H9 (cell line): ENCODE data around the gene COL8A1. TPM values are rescaled to one million over a fixed set of nuclear protein-coding genes. Genes with fewer than 3 reads are reported as not detected.

Experiments
- DNase-seq: peaks from one replicate; pipeline ENCODE4 v3.0.0-alpha.2; 2017
- H2AFZ ChIP-seq: one replicate; pipeline ENCODE4 v1.6.1; 2013; ENCODE audit warnings: mild to moderate bottlenecking, low read length, control low read depth, moderate library complexity
- H2AK5ac ChIP-seq: 2 replicates; pipeline ENCODE4 v1.6.1; 2013; ENCODE audit warnings: low read length, control low read depth, mixed read lengths; ENCODE audit not compliant: insufficient read length
- H2BK120ac ChIP-seq: one replicate; pipeline ENCODE4 v1.6.1; 2013; ENCODE audit warnings: low read depth, mild to moderate bottlenecking, low read length, control low read depth, inconsistent platforms; ENCODE audit not compliant: poor library complexity, severe bottlenecking
- H2BK12ac ChIP-seq: 2 replicates; pipeline ENCODE4 v1.6.1; 2013; ENCODE audit warnings: low read length, control low read depth, mixed read lengths, low read depth; ENCODE audit not compliant: insufficient read length
- H2BK15ac ChIP-seq: 2 replicates; pipeline ENCODE4 v1.6.1; 2013; ENCODE audit warnings: low read depth, low read length, control low read depth
- H2BK20ac ChIP-seq: one replicate; pipeline ENCODE4 v1.6.1; 2013; ENCODE audit warnings: low read depth, mild to moderate bottlenecking, low read length, control low read depth, inconsistent platforms; ENCODE audit not compliant: poor library complexity, severe bottlenecking
- H2BK5ac ChIP-seq: 2 replicates; pipeline ENCODE4 v1.6.1; 2013; ENCODE audit warnings: low read length, control low read depth, mixed read lengths; ENCODE audit not compliant: insufficient read length
- H3K14ac ChIP-seq: 2 replicates; pipeline ENCODE4 v1.6.1; 2013; ENCODE audit warnings: low read length, control low read depth; ENCODE audit not compliant: insufficient read depth
- H3K18ac ChIP-seq: 2 replicates; pipeline ENCODE4 v1.6.1; 2013; ENCODE audit warnings: low read depth, mild to moderate bottlenecking, mixed read lengths, low read length, control low read depth; ENCODE audit not compliant: insufficient read length
- H3K23ac ChIP-seq: 2 replicates; pipeline ENCODE4 v1.6.1; 2013; ENCODE audit warnings: low read length, control low read depth, mixed read lengths, low read depth; ENCODE audit not compliant: insufficient read length
- H3K23me2 ChIP-seq: 2 replicates; pipeline ENCODE4 v1.6.1; 2013; ENCODE audit warnings: low read depth, mild to moderate bottlenecking, mixed read lengths, low read length, control low read depth; ENCODE audit not compliant: insufficient read length, poor library complexity, severe bottlenecking
- H3K27ac ChIP-seq: 2 replicates; pipeline ENCODE4 v1.5.1; 2013; ENCODE audit warnings: low read length, control low read depth, mixed read lengths, low read depth; ENCODE audit not compliant: insufficient read length
- H3K27me3 ChIP-seq: 2 replicates; pipeline ENCODE4 v1.6.1; 2013; ENCODE audit warnings: low read length, control low read depth, inconsistent platforms; ENCODE audit not compliant: insufficient read depth
- H3K4ac ChIP-seq: 2 replicates; pipeline ENCODE4 v1.6.1; 2013; ENCODE audit warnings: low read depth, mild to moderate bottlenecking, control low read depth, inconsistent platforms, low read length, moderate library complexity
- H3K4me1 ChIP-seq: 2 replicates; pipeline ENCODE4 v1.6.1; 2013; ENCODE audit warnings: low read length, control low read depth, inconsistent platforms; ENCODE audit not compliant: insufficient read depth
- H3K4me2 ChIP-seq: 2 replicates; pipeline ENCODE4 v1.6.1; 2013; ENCODE audit warnings: low read length, control low read depth, mixed read lengths; ENCODE audit not compliant: insufficient read length, insufficient read depth
- H3K56ac ChIP-seq: 2 replicates; pipeline ENCODE4 v1.6.1; 2013; ENCODE audit warnings: low read depth, mild to moderate bottlenecking, mixed read lengths, low read length, control low read depth; ENCODE audit not compliant: insufficient read length
- H3K79me1 ChIP-seq: 2 replicates; pipeline ENCODE4 v1.6.1; 2013; ENCODE audit warnings: low read depth, mild to moderate bottlenecking, moderate library complexity, low read length, control low read depth, inconsistent platforms; ENCODE audit not compliant: insufficient read depth, poor library complexity, severe bottlenecking
- H3K79me2 ChIP-seq: 2 replicates; pipeline ENCODE4 v1.6.1; 2013; ENCODE audit warnings: low read length, control low read depth, inconsistent platforms; ENCODE audit not compliant: insufficient read depth
- H3K9ac ChIP-seq: 2 replicates; pipeline ENCODE4 v1.6.1; 2013; ENCODE audit warnings: low read length, control low read depth, mixed read lengths; ENCODE audit not compliant: insufficient read length; ENCODE audit errors: extremely low read depth
- H3K9me3 ChIP-seq: one replicate; pipeline ENCODE4 v1.6.1; 2013; ENCODE audit warnings: low read depth, low read length, inconsistent platforms; ENCODE audit not compliant: control insufficient read depth
- H3T11ph ChIP-seq: one replicate; pipeline ENCODE4 v1.6.1; 2013; ENCODE audit warnings: mild to moderate bottlenecking, low read length, control low read depth, inconsistent platforms
- H4K20me1 ChIP-seq: one replicate; pipeline ENCODE4 v1.6.1; 2013; ENCODE audit not compliant: control insufficient read depth, insufficient read length, insufficient read depth
- H4K5ac ChIP-seq: 2 replicates; pipeline ENCODE4 v1.6.1; 2013; ENCODE audit warnings: low read depth, mild to moderate bottlenecking, mixed read lengths, low read length, control low read depth; ENCODE audit not compliant: insufficient read length
- H4K8ac ChIP-seq: replicated peaks from 2 replicates; pipeline ENCODE4 v1.6.1; 2013; ENCODE audit warnings: low read length, control low read depth, mixed read lengths, low read depth; ENCODE audit not compliant: insufficient read length
- H4K91ac ChIP-seq: 2 replicates; pipeline ENCODE4 v1.6.1; 2013; ENCODE audit warnings: low read depth, mild to moderate bottlenecking, moderate library complexity, mixed read lengths, low read length, control low read depth; ENCODE audit not compliant: insufficient read length
- H3K27ac Mint-ChIP-seq, 3 experiments: 2 replicates in 2 of 3; 3 replicates in 1 of 3; pipeline ENCODE4 v1.8.0; 2020 to 2021; ENCODE audit warnings: mixed read lengths in 3 of 3, mild to moderate bottlenecking in 1 of 3, moderate library complexity in 1 of 3
- H3K27me3 Mint-ChIP-seq: 2 replicates; pipeline ENCODE4 v1.8.0; 2021; ENCODE audit warnings: low read depth, mild to moderate bottlenecking, moderate library complexity, mixed read lengths
- H3K36me3 Mint-ChIP-seq, 3 experiments: 2 replicates in 2 of 3; 3 replicates in 1 of 3; pipeline ENCODE4 v1.8.0; 2020 to 2021; ENCODE audit warnings: low read depth in 3 of 3, mixed read lengths in 3 of 3; ENCODE audit not compliant: insufficient read depth in 1 of 3
- H3K4me1 Mint-ChIP-seq, 2 experiments: 2 replicates each; pipeline ENCODE4 v1.8.0; 2020; ENCODE audit warnings: mixed read lengths in 2 of 2
- H3K4me3 Mint-ChIP-seq, 2 experiments: 2 replicates in 1 of 2; 3 replicates in 1 of 2; pipeline ENCODE4 v1.8.0; 2020 to 2021; ENCODE audit warnings: mild to moderate bottlenecking in 2 of 2, mixed read lengths in 2 of 2, moderate library complexity in 1 of 2
- H3K9me3 Mint-ChIP-seq, 2 experiments: 2 replicates in 1 of 2; 3 replicates in 1 of 2; pipeline ENCODE4 v1.8.0; 2020; ENCODE audit warnings: mild to moderate bottlenecking in 2 of 2, mixed read lengths in 2 of 2, moderate library complexity in 1 of 2
- CTCF ChIP-seq: fragments of 200-600 bp; sonication (generic); conservative IDR thresholded peaks from 3 replicates; pipeline ENCODE4 v1.8.0; 2021; ENCODE audit warnings: antibody characterized with exemption, mild to moderate bottlenecking
- WGBS: extraction: QIAGEN DNeasy Blood & Tissue Kit; methylation state at CpG from one replicate; pipeline ENCODE4 v1.1.7; 2013; ENCODE audit warnings: missing lambda C conversion rate, low lambda C conversion rate, mixed read lengths; ENCODE audit not compliant: insufficient read length; ENCODE audit errors: extremely low coverage; 5-methylcytosine and 5-hydroxymethylcytosine counted together
- total RNA-seq: library from RNA; stranded (reverse); gene quantifications from 2 replicates; pipeline ENCODE4 v1.2.1, GENCODE V29; 2021

Gene COL8A1
- total RNA-seq, 1 experiment from 2014 or later = 0.17 TPM

DNA sequence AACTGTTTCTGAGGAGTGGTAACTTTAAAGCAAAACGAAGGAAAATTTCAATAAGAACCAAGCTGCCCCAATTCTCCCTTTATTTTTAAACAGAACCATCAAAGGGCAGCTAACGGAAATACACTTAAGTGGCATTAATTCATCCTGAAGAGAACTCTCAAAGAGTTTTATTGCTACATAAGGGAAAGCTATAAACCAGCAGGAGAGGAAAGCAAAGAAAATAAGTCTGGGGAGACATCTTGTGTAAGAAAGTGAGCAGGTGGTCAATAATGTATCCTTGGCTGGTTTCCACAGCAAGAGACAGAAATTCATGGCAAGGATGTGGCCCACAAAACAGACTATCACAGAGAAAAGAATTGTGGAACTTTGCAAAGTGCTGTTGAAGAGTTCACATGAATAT, 139.3 kb downstream of the COL8A1 start:
- Mint-ChIP-seq H3K36me3 (no peaks in the 10 kb centered on the region), H3K9me3 (no peaks in the 10 kb centered on the region), H3K27ac (no peak overlapping the region), H3K4me1 (peaks cover 9 to 10% of the 10 kb centered on the region in 2 experiments; a peak in 3 of 4 replicates), H3K27me3 (no peaks in the 10 kb centered on the region; the same call in 1 of the 2 replicates), H3K4me3 (no peak overlapping the region)
- H3K9me3 ChIP-seq = no peaks in the 10 kb centered on the region
- no peak overlapping the region for H2BK120ac ChIP-seq
- H3K4me2 ChIP-seq = no peak overlapping the region
- no peak overlapping the region for H3K14ac ChIP-seq
- no peak overlapping the region for H3K18ac ChIP-seq
- H2BK15ac ChIP-seq = no peak overlapping the region
- no peak overlapping the region for H2AK5ac ChIP-seq
- no peak overlapping the region for H3K23ac ChIP-seq
- H2BK20ac ChIP-seq = no peak overlapping the region
- no peak overlapping the region for H4K91ac ChIP-seq
- H3T11ph ChIP-seq = no peak overlapping the region
- no peak overlapping the region for H4K5ac ChIP-seq
- H2BK12ac ChIP-seq = no peak overlapping the region
- H3K9ac ChIP-seq = no peak overlapping the region
- H2BK5ac ChIP-seq = no peak overlapping the region
- TF ChIP-seq CTCF = no peak
- H3K4ac ChIP-seq = no peak overlapping the region
- no peak for DNase-seq
- H4K8ac ChIP-seq = no peak overlapping the region
- H3K56ac ChIP-seq = no peak overlapping the region
- H3K4me1 ChIP-seq = no peaks in the 10 kb centered on the region; the same call in 1 of the 2 replicates
- H3K79me2 ChIP-seq = no peaks in the 10 kb centered on the region
- no peaks in the 10 kb centered on the region for H3K23me2 ChIP-seq
- no peaks in the 10 kb centered on the region for H3K79me1 ChIP-seq
- no peaks in the 10 kb centered on the region for H4K20me1 ChIP-seq
- no peak overlapping the region for H2AFZ ChIP-seq
- H3K27me3 ChIP-seq = no peaks in the 10 kb centered on the region
- no peak overlapping the region for H3K27ac ChIP-seq
- WGBS = no CpG with 5 or more reads among the region's 2 CpGs
